HEK293 (cell line): ENCODE data around the gene TMA16.

Experiments
- CTCF ChIA-PET: fragments of 350-600 bp; formaldehyde crosslinking; extraction: SDS; loops from one replicate; lab custom pipeline; 2021; ENCODE audit warnings: antibody characterized with exemption; lab: Yijun Ruan, JAX
- POLR2A ChIA-PET: fragments of 300-600 bp; formaldehyde crosslinking; extraction: SDS; loops from one replicate; lab custom pipeline; 2020; ENCODE audit warnings: antibody characterized with exemption, inconsistent platforms; lab: Yijun Ruan, JAX
- H3K27ac ChIP-seq: fragments of 200-500 bp; sonication (Bioruptor generic); 2 replicates; pipeline ENCODE4 v1.5.1; 2014; ENCODE audit warnings: low read depth, low read length, control low read depth, inconsistent platforms; ENCODE audit errors: extremely low read depth
- H3K36me3 ChIP-seq, 2 experiments: fragments of 200-500 bp in 1 of 2; sonication (Bioruptor generic) in 1 of 2; 1 replicate in 1 of 2; 2 replicates in 1 of 2; pipeline ENCODE4 v1.5.1; 2014 to 2017; ENCODE audit warnings: inconsistent platforms in 2 of 2, low read length in 2 of 2; ENCODE audit not compliant: control insufficient read depth in 2 of 2, insufficient read depth in 1 of 2
- H3K4me1 ChIP-seq: fragments of 200-500 bp; sonication (Bioruptor generic); 2 replicates; pipeline ENCODE4 v1.5.1; 2014; ENCODE audit warnings: mild to moderate bottlenecking, low read length, inconsistent platforms; ENCODE audit not compliant: control insufficient read depth, insufficient read depth
- H3K4me3 ChIP-seq: 2 replicates; pipeline ENCODE4 v1.5.1; 2011; ENCODE audit warnings: low read depth, mild to moderate bottlenecking, control low read depth, low read length, moderate library complexity
- H3K9me3 ChIP-seq: fragments of 200-500 bp; sonication (Bioruptor generic); 2 replicates; pipeline ENCODE4 v1.5.1; 2014; ENCODE audit warnings: low read depth, low read length, inconsistent platforms; ENCODE audit not compliant: control insufficient read depth, insufficient read depth
- KLF9 ChIP-seq: fragments of 450-650 bp; formaldehyde crosslinking; IDR thresholded peaks from 2 replicates; pipeline ENCODE4 v1.5.1; 2016; ENCODE audit warnings: missing biosample characterization, missing genetic modification characterization, low read depth
- MEIS1 ChIP-seq: sonication (generic); formaldehyde crosslinking; IDR thresholded peaks from 2 replicates; pipeline ENCODE4 v1.8.1; 2022; ENCODE audit warnings: missing genetic modification reagents, mild to moderate bottlenecking, borderline replicate concordance
- SCRT1 ChIP-seq: fragments of 450-650 bp; formaldehyde crosslinking; IDR thresholded peaks from 2 replicates; pipeline ENCODE4 v1.5.1; 2016; ENCODE audit warnings: missing biosample characterization, missing genetic modification characterization, borderline replicate concordance
- SCRT2 ChIP-seq: fragments of 450-650 bp; formaldehyde crosslinking; IDR thresholded peaks from 2 replicates; pipeline ENCODE4 v1.5.1; 2016; ENCODE audit warnings: missing biosample characterization, missing genetic modification characterization
- SP2 ChIP-seq: fragments of 450-650 bp; formaldehyde crosslinking; IDR thresholded peaks from 2 replicates; pipeline ENCODE4 v1.5.1; 2016; ENCODE audit warnings: missing biosample characterization, missing genetic modification characterization
- ZBTB7A ChIP-seq: fragments of 450-650 bp; formaldehyde crosslinking; IDR thresholded peaks from 2 replicates; pipeline ENCODE4 v1.5.1; 2016; ENCODE audit warnings: low read depth, missing biosample characterization, missing genetic modification characterization
- ZNF133 ChIP-seq: fragments of 450-650 bp; formaldehyde crosslinking; IDR thresholded peaks from 2 replicates; pipeline ENCODE4 v1.5.1; 2016; ENCODE audit warnings: missing biosample characterization, missing genetic modification characterization
- ZNF16 ChIP-seq: fragments of 450-650 bp; formaldehyde crosslinking; IDR thresholded peaks from 2 replicates; pipeline ENCODE4 v1.5.1; 2016; ENCODE audit warnings: low read depth, missing biosample characterization, missing genetic modification characterization
- ZNF174 ChIP-seq: fragments of 450-650 bp; formaldehyde crosslinking; IDR thresholded peaks from 2 replicates; pipeline ENCODE4 v1.5.0; 2017; ENCODE audit warnings: missing biosample characterization, mild to moderate bottlenecking, missing genetic modification characterization
- ZNF202 ChIP-seq: fragments of 450-650 bp; formaldehyde crosslinking; IDR thresholded peaks from 2 replicates; pipeline ENCODE4 v1.5.1; 2016; ENCODE audit warnings: missing biosample characterization, missing genetic modification characterization, borderline replicate concordance
- ZNF341 ChIP-seq: fragments of 450-650 bp; formaldehyde crosslinking; IDR thresholded peaks from 2 replicates; pipeline ENCODE4; 2016; ENCODE audit warnings: low read depth, missing biosample characterization, missing genetic modification characterization
- ZNF473 ChIP-seq: fragments of 450-650 bp; formaldehyde crosslinking; IDR thresholded peaks from 2 replicates; pipeline ENCODE4 v1.5.1; 2017; ENCODE audit warnings: missing biosample characterization, missing genetic modification characterization
- ZNF548 ChIP-seq: fragments of 450-650 bp; formaldehyde crosslinking; IDR thresholded peaks from 2 replicates; pipeline ENCODE4 v1.5.1; 2016; ENCODE audit warnings: missing biosample characterization, missing genetic modification characterization
- ZNF561 ChIP-seq: fragments of 450-650 bp; IDR thresholded peaks from 2 replicates; pipeline ENCODE4 v1.5.1; 2018; ENCODE audit warnings: missing biosample characterization, missing genetic modification characterization, borderline replicate concordance
- ZNF610 ChIP-seq: fragments of 450-650 bp; formaldehyde crosslinking; IDR thresholded peaks from 2 replicates; pipeline ENCODE4 v1.5.1; 2016; ENCODE audit warnings: missing biosample characterization, missing genetic modification characterization, borderline replicate concordance
- ZNF621 ChIP-seq: fragments of 450-650 bp; formaldehyde crosslinking; IDR thresholded peaks from 2 replicates; pipeline ENCODE4 v1.5.1; 2017; ENCODE audit warnings: missing biosample characterization, missing genetic modification characterization
- ZNF660 ChIP-seq: fragments of 450-650 bp; IDR thresholded peaks from 2 replicates; pipeline ENCODE4 v1.5.1; 2018; ENCODE audit warnings: missing biosample characterization, mild to moderate bottlenecking, missing genetic modification characterization
- ZNF707 ChIP-seq: fragments of 450-650 bp; formaldehyde crosslinking; IDR thresholded peaks from 2 replicates; pipeline ENCODE4 v1.5.1; 2016; ENCODE audit warnings: missing biosample characterization, missing genetic modification characterization
- ZNF843 ChIP-seq: fragments of 450-650 bp; formaldehyde crosslinking; IDR thresholded peaks from 2 replicates; pipeline ENCODE4 v1.5.1; 2016; ENCODE audit warnings: missing biosample characterization, missing genetic modification characterization
- ZSCAN23 ChIP-seq: fragments of 450-650 bp; formaldehyde crosslinking; IDR thresholded peaks from 2 replicates; pipeline ENCODE4 v1.5.1; 2016; ENCODE audit warnings: missing biosample characterization, missing genetic modification characterization
- TF ChIP-seq, protein P1 (sequence below): fragments of 450-650 bp; formaldehyde crosslinking; IDR thresholded peaks from 2 replicates; pipeline ENCODE4 v1.5.1; 2016; ENCODE audit warnings: missing biosample characterization, missing genetic modification characterization
- TF ChIP-seq, protein P2 (sequence below): fragments of 450-650 bp; formaldehyde crosslinking; IDR thresholded peaks from 2 replicates; pipeline ENCODE4; 2016; ENCODE audit warnings: missing biosample characterization, missing genetic modification characterization
- TF ChIP-seq, protein P3 (sequence below): fragments of 450-650 bp; formaldehyde crosslinking; IDR thresholded peaks from 2 replicates; pipeline ENCODE4 v1.5.1; 2016; ENCODE audit warnings: missing biosample characterization, missing genetic modification characterization, borderline replicate concordance
- TF ChIP-seq, protein P4 (sequence below): fragments of 450-650 bp; formaldehyde crosslinking; IDR thresholded peaks from 2 replicates; pipeline ENCODE4 v1.5.1; 2016; ENCODE audit warnings: missing biosample characterization, missing genetic modification characterization
- TF ChIP-seq, protein P5 (sequence below): fragments of 450-650 bp; formaldehyde crosslinking; conservative IDR thresholded peaks from 2 replicates; pipeline ENCODE4 v1.5.1; 2016; ENCODE audit warnings: low read depth, missing biosample characterization, missing genetic modification characterization

TMA16 gene

DNA sequence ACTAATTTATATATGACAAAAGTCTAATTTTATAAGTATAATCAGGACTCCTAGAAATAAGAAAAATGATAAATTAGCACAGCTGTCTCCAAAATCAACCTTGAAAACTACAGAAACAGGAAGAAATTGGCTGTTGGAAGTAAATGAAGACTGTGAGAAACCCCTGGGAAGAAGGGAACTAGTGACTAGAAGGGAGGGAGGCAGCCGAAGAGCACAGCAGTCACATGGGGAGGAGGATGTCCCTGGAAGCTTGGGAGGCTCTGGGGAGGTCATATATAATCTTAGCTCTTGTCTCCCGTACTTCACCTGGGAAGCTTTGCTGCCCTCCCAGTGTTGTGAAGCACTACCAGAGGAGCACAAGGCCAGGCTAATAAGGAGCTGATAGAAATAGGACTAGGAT, 8.9 kb upstream of the TMA16 start:
- no peak overlapping the region for H3K27ac ChIP-seq
- CTCF ChIA-PET: interaction anchor here (0.8 to 3.4 kb wide), 5 partner anchors 17 to 68 kb away, joined by 3 to 43 read pairs (median 3); no protein-coding TSS in a partner anchor
- no peaks in the 10 kb centered on the region for H3K4me1 ChIP-seq
- no peaks in the 10 kb centered on the region for H3K9me3 ChIP-seq
- no peak overlapping the region for H3K4me3 ChIP-seq
- POLR2A ChIA-PET: interaction anchor here (1.4 kb wide), 1 partner anchor 9 kb away, joined by 8 read pairs; the partner anchor contains the start of gene TMA16
- no peaks in the 10 kb centered on the region for H3K36me3 ChIP-seq
- no peak for TF ChIP-seq ZNF610 (tag by site-specific recombination)
- no peak for TF ChIP-seq SP2 (tag by site-specific recombination)
- no peak for TF ChIP-seq ZSCAN23 (tag by site-specific recombination)
- TF ChIP-seq MEIS1 (CRISPR knock-in tag): no peak
- no peak for TF ChIP-seq ZNF341 (tag by site-specific recombination)
- TF ChIP-seq ZNF843 (tag by site-specific recombination): no peak
- no peak for TF ChIP-seq ZNF16 (tag by site-specific recombination)
- TF ChIP-seq ZNF473 (tag by site-specific recombination): no peak
- TF ChIP-seq ZNF707: no peak
- TF ChIP-seq, protein P1, sequence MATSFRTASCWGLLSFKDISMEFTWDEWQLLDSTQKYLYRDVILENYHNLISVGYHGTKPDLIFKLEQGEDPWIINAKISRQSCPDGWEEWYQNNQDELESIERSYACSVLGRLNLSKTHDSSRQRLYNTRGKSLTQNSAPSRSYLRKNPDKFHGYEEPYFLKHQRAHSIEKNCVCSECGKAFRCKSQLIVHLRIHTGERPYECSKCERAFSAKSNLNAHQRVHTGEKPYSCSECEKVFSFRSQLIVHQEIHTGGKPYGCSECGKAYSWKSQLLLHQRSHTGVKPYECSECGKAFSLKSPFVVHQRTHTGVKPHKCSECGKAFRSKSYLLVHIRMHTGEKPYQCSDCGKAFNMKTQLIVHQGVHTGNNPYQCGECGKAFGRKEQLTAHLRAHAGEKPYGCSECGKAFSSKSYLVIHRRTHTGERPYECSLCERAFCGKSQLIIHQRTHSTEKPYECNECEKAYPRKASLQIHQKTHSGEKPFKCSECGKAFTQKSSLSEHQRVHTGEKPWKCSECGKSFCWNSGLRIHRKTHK (tag by site-specific recombination): no peak
- TF ChIP-seq, protein P2, sequence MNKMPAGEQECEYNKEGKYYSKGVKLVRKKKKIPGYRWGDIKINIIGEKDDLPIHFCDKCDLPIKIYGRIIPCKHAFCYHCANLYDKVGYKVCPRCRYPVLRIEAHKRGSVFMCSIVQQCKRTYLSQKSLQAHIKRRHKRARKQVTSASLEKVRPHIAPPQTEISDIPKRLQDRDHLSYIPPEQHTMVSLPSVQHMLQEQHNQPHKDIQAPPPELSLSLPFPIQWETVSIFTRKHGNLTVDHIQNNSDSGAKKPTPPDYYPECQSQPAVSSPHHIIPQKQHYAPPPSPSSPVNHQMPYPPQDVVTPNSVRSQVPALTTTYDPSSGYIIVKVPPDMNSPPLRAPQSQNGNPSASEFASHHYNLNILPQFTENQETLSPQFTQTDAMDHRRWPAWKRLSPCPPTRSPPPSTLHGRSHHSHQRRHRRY (tag by site-specific recombination): no peak
- TF ChIP-seq, protein P3, sequence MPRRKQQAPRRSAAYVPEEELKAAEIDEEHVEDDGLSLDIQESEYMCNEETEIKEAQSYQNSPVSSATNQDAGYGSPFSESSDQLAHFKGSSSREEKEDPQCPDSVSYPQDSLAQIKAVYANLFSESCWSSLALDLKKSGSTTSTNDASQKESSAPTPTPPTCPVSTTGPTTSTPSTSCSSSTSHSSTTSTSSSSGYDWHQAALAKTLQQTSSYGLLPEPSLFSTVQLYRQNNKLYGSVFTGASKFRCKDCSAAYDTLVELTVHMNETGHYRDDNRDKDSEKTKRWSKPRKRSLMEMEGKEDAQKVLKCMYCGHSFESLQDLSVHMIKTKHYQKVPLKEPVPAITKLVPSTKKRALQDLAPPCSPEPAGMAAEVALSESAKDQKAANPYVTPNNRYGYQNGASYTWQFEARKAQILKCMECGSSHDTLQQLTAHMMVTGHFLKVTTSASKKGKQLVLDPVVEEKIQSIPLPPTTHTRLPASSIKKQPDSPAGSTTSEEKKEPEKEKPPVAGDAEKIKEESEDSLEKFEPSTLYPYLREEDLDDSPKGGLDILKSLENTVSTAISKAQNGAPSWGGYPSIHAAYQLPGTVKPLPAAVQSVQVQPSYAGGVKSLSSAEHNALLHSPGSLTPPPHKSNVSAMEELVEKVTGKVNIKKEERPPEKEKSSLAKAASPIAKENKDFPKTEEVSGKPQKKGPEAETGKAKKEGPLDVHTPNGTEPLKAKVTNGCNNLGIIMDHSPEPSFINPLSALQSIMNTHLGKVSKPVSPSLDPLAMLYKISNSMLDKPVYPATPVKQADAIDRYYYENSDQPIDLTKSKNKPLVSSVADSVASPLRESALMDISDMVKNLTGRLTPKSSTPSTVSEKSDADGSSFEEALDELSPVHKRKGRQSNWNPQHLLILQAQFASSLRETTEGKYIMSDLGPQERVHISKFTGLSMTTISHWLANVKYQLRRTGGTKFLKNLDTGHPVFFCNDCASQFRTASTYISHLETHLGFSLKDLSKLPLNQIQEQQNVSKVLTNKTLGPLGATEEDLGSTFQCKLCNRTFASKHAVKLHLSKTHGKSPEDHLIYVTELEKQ (tag by site-specific recombination): no peak

DNA sequence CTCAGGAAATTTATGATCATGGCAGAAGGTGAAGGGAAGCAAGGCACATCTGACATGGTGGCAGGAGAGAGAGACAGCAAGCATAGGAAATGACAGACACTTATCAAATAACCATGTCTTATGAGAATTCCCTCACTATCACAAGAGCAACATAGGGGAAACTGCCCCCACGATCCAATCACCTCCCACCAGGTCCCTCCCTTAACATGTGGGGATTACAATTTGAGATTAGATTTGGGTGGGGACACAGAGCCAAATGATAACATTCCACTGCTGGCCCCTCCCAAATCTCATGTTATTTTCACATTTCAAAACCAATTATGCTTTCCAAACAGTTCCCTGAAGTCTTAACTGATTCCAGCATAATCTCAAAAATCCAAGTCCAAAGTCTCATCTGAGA, 8.2 kb upstream of the TMA16 start:
- POLR2A ChIA-PET: interaction anchor here (1.4 kb wide), 1 partner anchor 8 kb away, joined by 8 read pairs; the partner anchor contains the start of gene TMA16
- TF ChIP-seq ZNF133 (tag by site-specific recombination) (no peak), ZNF174 (no peak), ZNF561 (tag by site-specific recombination) (no peak), KLF9 (no peak), ZNF660 (tag by site-specific recombination) (no peak), SCRT2 (tag by site-specific recombination) (no peak), ZNF202 (tag by site-specific recombination) (no peak), ZBTB7A (tag by site-specific recombination) (no peak), SCRT1 (no peak), ZNF548 (tag by site-specific recombination) (no peak), ZNF621 (tag by site-specific recombination) (no peak)
- TF ChIP-seq, protein P4, sequence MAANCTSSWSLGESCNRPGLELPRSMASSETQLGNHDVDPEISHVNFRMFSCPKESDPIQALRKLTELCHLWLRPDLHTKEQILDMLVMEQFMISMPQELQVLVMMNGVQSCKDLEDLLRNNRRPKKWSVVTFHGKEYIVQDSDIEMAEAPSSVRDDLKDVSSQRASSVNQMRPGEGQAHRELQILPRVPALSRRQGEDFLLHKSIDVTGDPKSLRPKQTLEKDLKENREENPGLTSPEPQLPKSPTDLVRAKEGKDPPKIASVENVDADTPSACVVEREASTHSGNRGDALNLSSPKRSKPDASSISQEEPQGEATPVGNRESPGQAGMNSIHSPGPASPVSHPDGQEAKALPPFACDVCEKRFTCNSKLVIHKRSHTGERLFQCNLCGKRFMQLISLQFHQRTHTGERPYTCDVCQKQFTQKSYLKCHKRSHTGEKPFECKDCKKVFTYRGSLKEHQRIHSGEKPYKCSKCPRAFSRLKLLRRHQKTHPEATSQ: no peak
- TF ChIP-seq, protein P5, sequence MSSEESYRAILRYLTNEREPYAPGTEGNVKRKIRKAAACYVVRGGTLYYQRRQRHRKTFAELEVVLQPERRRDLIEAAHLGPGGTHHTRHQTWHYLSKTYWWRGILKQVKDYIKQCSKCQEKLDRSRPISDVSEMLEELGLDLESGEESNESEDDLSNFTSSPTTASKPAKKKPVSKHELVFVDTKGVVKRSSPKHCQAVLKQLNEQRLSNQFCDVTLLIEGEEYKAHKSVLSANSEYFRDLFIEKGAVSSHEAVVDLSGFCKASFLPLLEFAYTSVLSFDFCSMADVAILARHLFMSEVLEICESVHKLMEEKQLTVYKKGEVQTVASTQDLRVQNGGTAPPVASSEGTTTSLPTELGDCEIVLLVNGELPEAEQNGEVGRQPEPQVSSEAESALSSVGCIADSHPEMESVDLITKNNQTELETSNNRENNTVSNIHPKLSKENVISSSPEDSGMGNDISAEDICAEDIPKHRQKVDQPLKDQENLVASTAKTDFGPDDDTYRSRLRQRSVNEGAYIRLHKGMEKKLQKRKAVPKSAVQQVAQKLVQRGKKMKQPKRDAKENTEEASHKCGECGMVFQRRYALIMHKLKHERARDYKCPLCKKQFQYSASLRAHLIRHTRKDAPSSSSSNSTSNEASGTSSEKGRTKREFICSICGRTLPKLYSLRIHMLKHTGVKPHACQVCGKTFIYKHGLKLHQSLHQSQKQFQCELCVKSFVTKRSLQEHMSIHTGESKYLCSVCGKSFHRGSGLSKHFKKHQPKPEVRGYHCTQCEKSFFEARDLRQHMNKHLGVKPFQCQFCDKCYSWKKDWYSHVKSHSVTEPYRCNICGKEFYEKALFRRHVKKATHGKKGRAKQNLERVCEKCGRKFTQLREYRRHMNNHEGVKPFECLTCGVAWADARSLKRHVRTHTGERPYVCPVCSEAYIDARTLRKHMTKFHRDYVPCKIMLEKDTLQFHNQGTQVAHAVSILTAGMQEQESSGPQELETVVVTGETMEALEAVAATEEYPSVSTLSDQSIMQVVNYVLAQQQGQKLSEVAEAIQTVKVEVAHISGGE (tag by site-specific recombination): no peak

More for the DNA sequence above, 8.2 kb upstream of the TMA16 start:
- Histone ChIP-seq H3K9me3 (no peaks in the 10 kb centered on the region), H3K27ac (no peak overlapping the region), H3K36me3 (no peaks in the 10 kb centered on the region), H3K4me1 (no peaks in the 10 kb centered on the region), H3K4me3 (no peak overlapping the region)
- CTCF ChIA-PET: interaction anchor here (0.8 to 3.4 kb wide), 4 partner anchors 16 to 67 kb away, joined by 3 to 43 read pairs (median 3); no protein-coding TSS in a partner anchor
